ENCODE data around the gene CASP3.
A peak's percentile ranks its signal among the peaks of the same experiment; 100 is the strongest.
"Not testable (repeated sequence)": the region's sequence is repeated elsewhere in the genome, so short reads cannot be mapped to it uniquely, and the experiment has no call there.

The CASP3 gene

GRCh38 chr4:184641451-184641850 lies 7.8 kb downstream of the CASP3 start:
- Histone ChIP-seq H3K27ac (no peak overlapping the region), H3K4me3 (no peak overlapping the region)

GRCh38 chr4:184641022-184641421 lies 8.2 kb downstream of the CASP3 start:
- H3K4me3 ChIP-seq, result no peak overlapping the region

GRCh38 chr4:184636897-184637296 lies 12.3 kb downstream of the CASP3 start:
- Histone ChIP-seq H3K27ac (peak overlapping the region in 1 of 21 experiments; percentile 7), H3K4me3 (no peak overlapping the region)

More at GRCh38 chr4:184641022-184641421, 8.2 kb downstream of the CASP3 start:
- H3K27ac ChIP-seq, result no peak overlapping the region

DNA sequence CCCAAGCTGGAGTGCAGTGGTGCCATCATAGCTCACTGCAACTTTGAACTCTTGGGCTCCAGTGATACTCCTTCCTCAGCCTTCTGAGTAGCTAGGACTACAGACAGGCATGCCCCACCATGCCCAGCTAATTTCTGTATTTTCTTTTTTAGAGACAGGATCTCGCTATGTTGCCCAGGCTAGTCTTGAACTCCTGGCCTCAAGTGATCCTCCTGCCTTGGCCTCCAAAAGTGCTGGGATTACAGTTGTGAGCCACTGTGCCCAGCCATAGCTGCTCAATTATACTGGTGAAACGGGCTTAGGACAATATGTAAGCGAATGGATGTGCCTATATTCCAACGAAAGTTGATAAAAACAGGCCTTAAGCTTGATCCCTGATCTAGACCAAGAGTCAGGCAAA lies 13.1 kb downstream of the CASP3 start:
- Histone ChIP-seq H3K27ac (no peak overlapping the region), H3K4me3 (no peak overlapping the region)

DNA sequence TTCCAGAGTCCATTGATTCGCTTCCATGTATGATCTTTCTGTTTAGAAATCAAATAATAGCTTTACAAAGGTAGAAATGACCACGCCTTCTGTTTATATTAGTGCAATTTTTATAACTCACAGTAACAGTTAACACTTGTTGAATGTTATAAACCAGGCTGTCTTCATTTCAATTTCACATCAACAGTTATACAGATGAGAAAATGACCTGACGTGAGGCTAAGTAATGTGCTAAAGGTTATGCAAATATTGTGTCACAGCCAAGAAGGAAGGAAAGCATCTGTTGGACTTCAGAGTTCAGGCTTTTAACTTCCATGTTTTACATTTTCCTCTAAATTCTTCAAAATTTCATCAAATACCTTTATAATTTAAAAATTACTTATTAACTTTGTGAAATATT lies 13.9 kb downstream of the CASP3 start:
- Histone ChIP-seq H3K4me3 (no peak overlapping the region), H3K27ac (no peak overlapping the region)

DNA sequence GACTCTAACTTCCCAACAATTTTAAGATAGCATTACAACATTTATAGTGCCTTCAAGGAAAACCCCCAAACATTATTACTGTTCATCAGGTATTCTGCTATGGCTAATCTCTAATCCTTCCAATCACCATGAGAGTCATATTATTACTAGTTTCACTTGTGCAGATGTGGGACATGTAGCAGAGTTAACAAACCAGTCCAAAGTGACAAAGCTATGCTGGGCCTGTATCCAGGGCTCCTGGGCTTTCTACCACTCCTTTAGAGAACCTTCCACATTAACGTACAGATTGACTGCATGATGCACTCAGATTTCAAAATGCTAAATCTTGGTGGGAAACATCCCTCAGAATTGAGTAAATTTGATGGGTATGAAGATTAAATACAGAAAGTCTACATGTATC lies 16.4 kb downstream of the CASP3 start:
- no peak overlapping the region for H3K27ac ChIP-seq
- no peak overlapping the region for H3K4me3 ChIP-seq

DNA sequence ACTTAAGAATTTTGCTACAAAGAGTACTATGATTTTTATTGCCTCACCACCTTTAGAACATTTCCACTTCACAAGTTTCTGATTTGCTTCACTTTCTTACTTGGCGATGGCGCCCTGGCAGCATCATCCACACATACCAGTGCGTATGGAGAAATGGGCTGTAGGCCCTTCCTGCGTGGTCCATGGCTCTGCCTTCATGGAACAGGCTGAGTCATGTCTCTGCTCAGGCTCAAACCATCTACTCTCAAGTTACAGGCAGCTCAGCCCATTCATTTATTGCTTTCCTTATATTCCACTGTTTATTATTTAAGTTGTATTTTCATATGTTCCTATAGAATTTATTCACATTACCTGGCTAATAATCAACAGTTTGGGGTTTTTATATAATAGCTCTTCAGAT lies 21.1 kb downstream of the CASP3 start:
- H3K4me3 ChIP-seq, result no peak overlapping the region
- no peak overlapping the region for H3K27ac ChIP-seq

DNA sequence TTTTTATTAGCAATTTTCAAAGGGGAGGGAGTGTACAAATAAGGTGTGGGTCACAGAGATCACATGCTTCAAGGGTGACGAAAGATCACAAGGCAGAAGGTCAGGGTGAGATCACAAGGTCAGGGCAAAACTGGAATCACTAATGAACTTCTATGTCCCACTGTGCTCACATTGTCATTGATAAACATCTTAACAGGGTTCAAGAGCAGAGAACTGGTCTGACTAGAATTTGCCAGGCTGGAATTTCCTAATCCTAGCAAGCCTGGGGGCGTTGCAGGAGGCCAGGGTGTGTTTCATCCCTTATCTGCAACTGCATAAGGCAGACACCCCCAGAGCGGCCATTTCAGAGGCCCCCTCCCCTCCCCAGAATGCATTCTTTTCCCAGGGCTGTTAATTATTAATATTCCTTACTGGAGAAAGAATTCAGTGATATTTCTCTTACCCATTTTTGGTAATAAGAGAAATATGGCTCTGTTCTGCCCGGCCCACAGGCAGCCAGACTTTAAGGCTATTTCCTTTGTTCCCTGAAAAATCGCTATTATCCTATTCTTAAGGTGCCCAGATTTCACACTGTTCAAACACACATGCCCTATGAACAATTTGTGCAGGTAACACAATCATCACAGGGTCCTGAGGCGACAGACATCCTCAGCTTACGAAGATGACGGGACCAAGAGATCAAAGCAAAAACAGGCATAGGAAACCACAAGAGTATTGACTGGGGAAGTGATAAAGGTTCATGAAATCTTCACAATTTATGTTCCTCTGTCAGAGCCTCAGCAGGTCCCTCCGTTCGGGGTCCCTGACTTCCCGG lies 23.3 kb downstream of the CASP3 start:
- not testable (repeated sequence) for H3K27ac ChIP-seq

DNA sequence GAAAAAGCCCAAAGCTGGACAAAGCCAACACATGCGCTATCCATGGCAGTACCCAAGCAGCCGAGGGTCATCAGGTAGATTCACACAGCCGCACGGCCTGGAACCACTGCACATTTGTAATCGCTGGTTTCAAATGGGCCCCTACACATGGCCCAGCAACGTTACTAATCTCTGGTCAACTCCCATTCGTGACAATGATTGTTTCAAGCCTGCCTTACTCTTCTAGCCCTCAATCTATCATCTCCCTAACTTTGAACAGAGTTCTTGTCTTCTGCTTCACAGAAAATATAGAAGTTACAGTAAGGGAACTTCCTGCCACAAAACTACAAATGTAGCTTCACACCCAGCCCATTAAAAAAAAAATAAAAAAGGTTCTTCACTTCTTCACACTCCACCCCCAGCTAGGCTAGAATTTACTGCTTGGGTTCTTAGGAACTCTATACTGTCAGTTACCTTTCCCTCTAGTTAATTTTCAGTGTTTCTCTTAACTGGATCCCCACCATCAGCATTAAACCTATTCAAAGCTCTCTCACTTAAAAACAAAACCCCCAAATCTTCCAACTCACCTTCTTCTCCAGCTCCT lies 24.2 kb downstream of the CASP3 start:
- no peak overlapping the region for H3K27ac ChIP-seq
- no peak overlapping the region for H3K4me3 ChIP-seq

More for the DNA sequence above, 23.3 kb downstream of the CASP3 start:
- H3K4me3 ChIP-seq, result not testable (repeated sequence)

DNA sequence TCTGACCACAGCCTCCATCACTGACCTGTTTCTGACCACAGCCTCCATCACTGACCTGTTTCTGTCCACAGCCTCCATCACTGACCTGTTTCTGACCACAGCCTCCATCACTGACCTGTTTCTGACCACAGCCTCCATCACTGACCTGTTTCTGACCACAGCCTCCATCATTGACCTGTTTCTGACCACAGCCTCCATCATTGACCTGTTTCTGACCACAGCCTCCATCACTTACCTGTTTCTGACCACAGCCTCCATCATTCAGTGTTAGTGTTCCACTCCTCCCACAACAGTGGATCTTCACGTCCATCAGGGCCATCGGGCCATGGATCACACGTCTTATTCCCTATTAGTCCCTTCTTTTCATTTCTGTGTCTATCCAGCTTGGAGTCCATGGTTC lies 24.7 kb downstream of the CASP3 start:
- H3K4me3 ChIP-seq, H3K27ac ChIP-seq: not testable (repeated sequence)

GRCh38 chr4:184621518-184621917 lies 27.7 kb downstream of the CASP3 start:
- Histone ChIP-seq H3K27ac (no peak overlapping the region), H3K4me3 (no peak overlapping the region)

DNA sequence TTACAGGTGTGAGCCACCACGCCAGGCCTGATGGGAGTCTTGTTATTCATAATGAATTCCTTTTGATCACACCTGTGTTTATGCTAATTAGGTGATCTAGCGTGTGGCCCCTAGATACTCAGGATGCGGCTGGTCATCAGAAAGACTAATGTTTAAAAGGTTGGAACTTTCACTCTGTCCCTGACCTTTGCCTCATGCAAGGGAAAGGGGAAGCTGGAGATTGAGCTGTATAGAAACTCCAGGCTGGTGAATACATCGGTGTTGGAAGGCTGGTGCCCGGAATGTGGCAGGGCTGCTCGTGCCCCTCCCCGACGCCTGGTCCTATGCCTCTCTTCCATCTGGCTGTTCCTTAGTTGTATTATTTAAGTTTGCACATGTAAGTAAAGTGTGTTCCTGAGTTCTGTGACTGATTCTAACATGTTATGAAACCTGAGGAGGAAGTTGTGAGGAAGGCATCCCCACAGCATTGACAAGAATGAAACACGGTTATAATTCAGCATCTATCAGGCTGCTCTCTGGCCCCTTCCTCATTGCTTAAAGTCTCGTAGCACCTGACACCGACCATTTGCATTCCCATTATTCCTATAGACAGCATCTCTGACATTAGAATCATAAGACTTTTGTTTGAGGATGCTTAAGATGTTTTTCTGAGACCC lies 28.9 kb downstream of the CASP3 start:
- Histone ChIP-seq H3K4me3 (no peak overlapping the region), H3K27ac (no peak overlapping the region)

DNA sequence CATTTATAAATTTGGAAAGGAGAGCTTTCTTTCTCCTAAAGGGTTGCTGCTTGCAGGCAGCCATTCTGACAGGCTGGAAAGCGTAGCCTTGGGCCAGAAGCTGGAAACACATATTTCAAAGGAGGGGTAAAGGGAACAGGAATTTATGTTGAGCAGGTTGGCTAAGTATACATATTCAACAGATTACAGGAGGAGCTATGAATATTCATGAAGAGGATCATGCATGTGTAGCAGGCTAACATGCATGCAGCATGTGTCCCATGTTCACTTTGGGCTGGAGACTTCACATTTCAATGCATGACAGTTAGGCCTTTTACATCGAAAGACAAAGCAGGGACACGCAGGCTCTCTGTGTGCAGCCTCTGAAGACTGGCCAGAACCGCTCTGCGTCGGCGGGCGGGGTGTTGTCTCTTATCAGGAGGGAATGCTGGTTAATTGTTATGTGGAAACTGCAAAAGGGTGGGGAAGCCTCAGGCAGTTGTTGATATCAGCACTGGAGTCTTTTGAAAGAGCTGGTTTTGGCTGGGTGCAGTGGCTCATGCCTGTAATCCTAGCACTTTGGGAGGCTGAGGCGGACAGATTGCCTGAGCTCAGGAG lies 31.5 kb downstream of the CASP3 start:
- Histone ChIP-seq H3K27ac (no peak overlapping the region), H3K4me3 (no peak overlapping the region)

- no peak overlapping the region for H3K27ac ChIP-seq
- H3K4me3 ChIP-seq, result no peak overlapping the region
Measured at GRCh38 chr4:184616633-184617551, 32.4 kb downstream of the CASP3 start.

DNA sequence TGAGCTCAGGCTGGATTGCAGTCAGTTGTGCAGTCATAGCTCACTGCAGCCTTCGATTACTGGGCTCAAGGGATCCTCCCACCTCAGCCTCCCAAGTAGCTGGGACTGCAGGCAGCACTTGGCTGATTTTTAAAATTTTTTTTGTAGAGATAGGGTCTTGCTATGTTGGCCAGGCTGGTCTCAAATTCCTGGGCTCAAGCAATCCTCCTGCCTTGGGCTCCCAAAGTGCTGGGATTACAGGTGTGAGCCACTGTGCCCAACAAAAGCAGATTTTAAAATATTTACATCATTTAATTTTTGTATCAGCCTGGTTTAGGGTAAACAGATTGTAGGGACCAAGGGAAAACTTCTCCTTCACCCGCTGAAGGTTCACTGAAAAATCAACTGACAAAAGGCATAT lies 33.1 kb downstream of the CASP3 start:
- H3K27ac ChIP-seq, H3K4me3 ChIP-seq: not testable (repeated sequence)

DNA sequence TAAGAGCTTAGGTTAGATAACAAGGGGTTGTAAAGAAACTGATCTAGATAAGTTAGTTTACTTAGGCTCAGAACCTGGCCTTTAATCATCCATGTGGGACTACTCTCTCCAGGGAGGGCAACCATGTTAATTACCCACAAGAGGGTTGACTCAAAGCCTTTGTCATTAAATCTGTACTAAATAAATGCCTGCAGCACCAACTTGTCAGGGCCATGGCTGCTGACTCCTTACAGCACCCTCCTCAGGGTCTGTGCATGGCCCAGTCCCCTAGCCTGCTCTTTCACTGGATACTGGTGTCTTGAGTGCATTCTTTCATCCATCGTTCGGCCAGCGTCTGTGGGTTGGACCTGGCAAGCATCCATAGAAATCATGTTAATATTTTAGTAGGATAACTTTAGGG lies 34.7 kb downstream of the CASP3 start:
- no peak overlapping the region for H3K4me3 ChIP-seq
- no peak overlapping the region for H3K27ac ChIP-seq

GRCh38 chr4:184613405-184613804 lies 35.8 kb downstream of the CASP3 start:
- Histone ChIP-seq H3K27ac (no peak overlapping the region), H3K4me3 (no peak overlapping the region)

GRCh38 chr4:184612074-184612473 lies 37.2 kb downstream of the CASP3 start:
- Histone ChIP-seq H3K27ac (no peak overlapping the region), H3K4me3 (no peak overlapping the region)

DNA sequence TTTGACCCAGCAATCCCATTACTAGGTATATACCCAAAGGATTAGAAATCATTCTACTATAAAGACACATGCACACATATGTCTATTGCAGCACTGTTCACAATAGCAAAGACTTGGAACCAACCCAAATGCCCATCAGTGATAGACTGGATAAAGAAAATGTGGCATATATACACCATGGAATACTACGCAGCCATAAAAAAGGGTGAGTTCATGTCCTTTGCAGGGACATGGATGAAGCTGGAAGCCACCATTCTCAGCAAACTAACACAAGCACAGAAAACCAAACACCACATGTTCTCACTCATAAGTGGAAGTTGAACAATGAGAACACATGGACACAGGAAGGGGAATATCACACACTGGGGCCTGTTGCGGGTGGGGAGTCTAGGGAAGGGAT lies 41.8 kb downstream of the CASP3 start:
- not testable (repeated sequence) for H3K27ac ChIP-seq, H3K4me3 ChIP-seq

GRCh38 chr4:184602857-184603256 lies 46.4 kb downstream of the CASP3 start:
- not testable (repeated sequence) for H3K27ac ChIP-seq

More at GRCh38 chr4:184602857-184603256, 46.4 kb downstream of the CASP3 start:
- not testable (repeated sequence) for H3K4me3 ChIP-seq

Data from skin epidermis (tissue), 12 donors.